Body of pancreas (tissue), 4 donors: Measurements from ENCODE around the gene DFFB.

ENCODE experiments used
- POLR2A ChIP-seq, 3 donors: fragments of 450-650 bp; IDR thresholded peaks; one replicate each; pipeline ENCODE4 v1.6.1; 2016; ENCODE audit warnings: antibody characterized with exemption in 3 of 3, mild to moderate bottlenecking in 2 of 3
- TF ChIP-seq, protein P1 (sequence below), 7 experiments: fragments of 450-650 bp in 4 of 7; fragments of 200-600 bp in 3 of 7; sonication (generic) in 3 of 7; IDR thresholded peaks; one replicate each; pipeline ENCODE4 v1.5.1; 2016 to 2019; ENCODE audit warnings: antibody characterized with exemption in 7 of 7

DNA sequence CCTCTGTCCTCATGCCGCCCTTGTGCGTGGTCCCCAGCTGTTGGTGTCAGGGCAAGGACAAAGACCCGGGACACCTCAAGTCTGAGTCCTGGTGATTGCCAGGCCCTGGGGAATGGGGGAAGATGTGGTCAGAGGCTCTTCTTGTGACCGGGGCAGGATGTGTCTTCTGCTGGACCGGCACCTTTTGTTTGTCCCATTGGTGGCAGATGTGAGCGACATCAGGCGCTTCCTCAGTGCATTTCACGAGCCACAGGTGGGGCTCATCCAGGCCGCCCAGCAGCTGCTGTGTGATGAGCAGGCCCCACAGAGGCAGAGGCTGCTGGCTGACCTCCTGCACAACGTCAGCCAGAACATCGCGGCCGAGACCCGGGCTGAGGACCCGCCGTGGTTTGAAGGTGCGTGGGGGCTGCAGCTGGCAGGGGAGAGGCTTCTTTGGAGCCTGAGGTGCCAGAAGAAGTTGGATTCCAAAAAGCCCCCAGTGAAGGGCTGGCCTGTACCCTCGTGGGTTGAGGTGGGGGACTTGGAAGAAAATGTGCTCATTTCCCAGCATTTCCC is 8.4 kb downstream of the DFFB start:
- TF ChIP-seq POLR2A (IDR thresholded peaks at IDR 0.05) = no peak
- TF ChIP-seq, protein P1, sequence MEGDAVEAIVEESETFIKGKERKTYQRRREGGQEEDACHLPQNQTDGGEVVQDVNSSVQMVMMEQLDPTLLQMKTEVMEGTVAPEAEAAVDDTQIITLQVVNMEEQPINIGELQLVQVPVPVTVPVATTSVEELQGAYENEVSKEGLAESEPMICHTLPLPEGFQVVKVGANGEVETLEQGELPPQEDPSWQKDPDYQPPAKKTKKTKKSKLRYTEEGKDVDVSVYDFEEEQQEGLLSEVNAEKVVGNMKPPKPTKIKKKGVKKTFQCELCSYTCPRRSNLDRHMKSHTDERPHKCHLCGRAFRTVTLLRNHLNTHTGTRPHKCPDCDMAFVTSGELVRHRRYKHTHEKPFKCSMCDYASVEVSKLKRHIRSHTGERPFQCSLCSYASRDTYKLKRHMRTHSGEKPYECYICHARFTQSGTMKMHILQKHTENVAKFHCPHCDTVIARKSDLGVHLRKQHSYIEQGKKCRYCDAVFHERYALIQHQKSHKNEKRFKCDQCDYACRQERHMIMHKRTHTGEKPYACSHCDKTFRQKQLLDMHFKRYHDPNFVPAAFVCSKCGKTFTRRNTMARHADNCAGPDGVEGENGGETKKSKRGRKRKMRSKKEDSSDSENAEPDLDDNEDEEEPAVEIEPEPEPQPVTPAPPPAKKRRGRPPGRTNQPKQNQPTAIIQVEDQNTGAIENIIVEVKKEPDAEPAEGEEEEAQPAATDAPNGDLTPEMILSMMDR (IDR thresholded peaks at IDR 0.05) = no peak
